ENCODE data around the gene CNN2.

GRCh38 chr19:1046117-1046626 is 19.8 kb downstream of the CNN2 start:
- TF ChIP-seq POLR2A (IDR thresholded peaks at IDR 0.05; ENCODE audit: low read length) (no peak), GATA1 (IDR thresholded peaks at IDR 0.05; ENCODE audit: low read depth, low read length) (no peak)
